ENCODE results near the gene SMS. TPM values are rescaled to one million over a fixed set of nuclear protein-coding genes. Genes with fewer than 3 reads are reported as not detected.

The SMS gene
- total and polyA plus RNA-seq, 2 of the 13 experiments (the other 11 are each of a cell fraction or from before 2014, with no cell fraction given) = 40.5 to 91.9 TPM

- TF ChIP-seq ATAD3A (CRISPR knock-in tag; IDR thresholded peaks at IDR 0.05) (no peak), RNF219 (CRISPR knock-in tag; IDR thresholded peaks at IDR 0.05) (no peak)
Measured at GRCh38 chrX:21962361-21962760, 21.9 kb downstream of the SMS start.

GRCh38 chrX:21963269-21963668 is 22.8 kb downstream of the SMS start:
- Histone ChIP-seq H3K4me1 (ENCODE audit: insufficient read depth, low read length) (peaks cover 31% of the 10 kb centered on the region), H3K36me3 (replicated peaks in 1 of 2; ENCODE audit: control insufficient read depth in 1 of 2, insufficient read depth in 2 of 2, low read length in 2 of 2) (peaks cover 0 to 9% of the 10 kb centered on the region in 2 experiments; a peak in 1 of 5 replicates), H3K9me3 (ENCODE audit: low read length) (no peaks in the 10 kb centered on the region), H4K20me1 (ENCODE audit: insufficient read depth, low read length) (peaks cover 14% of the 10 kb centered on the region), H2AFZ (ENCODE audit: low read length) (no peak overlapping the region), H3K4me3 (replicated peaks in 1 of 3; ENCODE audit: insufficient read depth in 1 of 3, low read depth in 2 of 3, low read length in 3 of 3) (no peak overlapping the region), H3K4me2 (ENCODE audit: low read depth, low read length) (no peak overlapping the region), H3K27ac (ENCODE audit: extremely low read length, insufficient read depth, low read length) (no peak overlapping the region), H3K79me2 (ENCODE audit: insufficient read depth, low read length) (peaks cover 70% of the 10 kb centered on the region), H3K27me3 (ENCODE audit: control insufficient read depth in 1 of 2, insufficient read depth in 2 of 2, low read length in 2 of 2) (no peaks in the 10 kb centered on the region), H3K9ac (ENCODE audit: insufficient read depth, low read depth, low read length) (no peak overlapping the region)
- CTCF ChIA-PET (ENCODE audit: low intra/inter-chr PET ratio, low total read pairs) = no interaction called here
- FAIRE-seq = no peak
- TF ChIP-seq NFKB2 (CRISPR knock-in tag; IDR thresholded peaks at IDR 0.05; ENCODE audit: borderline replicate concordance) = no peak
- no TSS peak for BruUV-seq (replicated peaks)
- in situ Hi-C loops (cut with HindIII; ENCODE audit: extremely low pct_ligation_motif_present, low pct_unique_long_range_greater_than_20kb) = no loop called here
- POLR2A ChIA-PET = no interaction called here
- no CpG with 5 or more reads among the region's 7 CpGs for WGBS (ENCODE audit: low lambda C conversion rate)
- intact Hi-C loops (cut with micrococcal nuclease; ENCODE audit: unreplicated experiment) = no loop called here
- ATAC-seq = no peak
- no peak for DNase-seq (ENCODE audit: low spot score)

More at GRCh38 chrX:21962361-21962760, 21.9 kb downstream of the SMS start:
- no peaks in the 10 kb centered on the region for H3K27me3 ChIP-seq (ENCODE audit: control insufficient read depth in 1 of 2, insufficient read depth in 2 of 2, low read length in 2 of 2)
- no peak overlapping the region for H3K4me2 ChIP-seq (ENCODE audit: low read depth, low read length)
- FAIRE-seq (no peak), DNase-seq (ENCODE audit: low spot score) (no peak), ATAC-seq (no peak)
- H2AFZ ChIP-seq (ENCODE audit: low read length) = no peak overlapping the region
- in situ Hi-C loops (cut with HindIII; ENCODE audit: extremely low pct_ligation_motif_present, low pct_unique_long_range_greater_than_20kb) (no loop called here), intact Hi-C loops (cut with micrococcal nuclease; ENCODE audit: unreplicated experiment) (no loop called here)
- ChIA-PET CTCF (ENCODE audit: low intra/inter-chr PET ratio, low total read pairs) (no interaction called here), POLR2A (no interaction called here)
- no peak overlapping the region for H3K9ac ChIP-seq (ENCODE audit: insufficient read depth, low read depth, low read length)
- H3K27ac ChIP-seq (ENCODE audit: extremely low read length, insufficient read depth, low read length) = no peak overlapping the region
- H3K36me3 ChIP-seq (replicated peaks in 1 of 2; ENCODE audit: control insufficient read depth in 1 of 2, insufficient read depth in 2 of 2, low read length in 2 of 2) = peaks cover 0 to 3% of the 10 kb centered on the region in 2 experiments; a peak in 1 of 5 replicates
- no peaks in the 10 kb centered on the region for H3K9me3 ChIP-seq (ENCODE audit: low read length)
- peaks cover 76% of the 10 kb centered on the region for H3K79me2 ChIP-seq (ENCODE audit: insufficient read depth, low read length)
- H3K4me1 ChIP-seq (ENCODE audit: insufficient read depth, low read length) = peaks cover 31% of the 10 kb centered on the region
- H4K20me1 ChIP-seq (ENCODE audit: insufficient read depth, low read length) = peaks cover 14% of the 10 kb centered on the region
- BruUV-seq (replicated peaks) = no TSS peak
- no peak overlapping the region for H3K4me3 ChIP-seq (replicated peaks in 1 of 3; ENCODE audit: insufficient read depth in 1 of 3, low read depth in 2 of 3, low read length in 3 of 3)

Data from HepG2 (cell line).